K562 (cell line): Measurements from ENCODE around the gene STUM.

ENCODE experiments used
- BRF1 ChIP-seq: IDR thresholded peaks from 3 replicates; pipeline ENCODE4 v1.6.1; 2011; ENCODE audit warnings: borderline replicate concordance, mild to moderate bottlenecking; ENCODE audit not compliant: insufficient read length; ENCODE audit errors: extremely low read depth
- CTCF ChIP-seq, 3 experiments: IDR thresholded peaks in 2 of 3; conservative IDR thresholded peaks in 1 of 3; 2 replicates each; pipeline ENCODE4 v1.5.1; 2011 to 2012; ENCODE audit warnings: low read length in 3 of 3, mild to moderate bottlenecking in 3 of 3, control low read depth in 2 of 3, improper control_type of control experiment in 1 of 3, inconsistent platforms in 1 of 3, low read depth in 1 of 3, mixed read lengths in 1 of 3, moderate library complexity in 1 of 3; ENCODE audit not compliant: insufficient read depth in 2 of 3
- E2F6 ChIP-seq, 2 experiments: IDR thresholded peaks; 2 replicates each; pipeline ENCODE4 v1.6.1; 2011; ENCODE audit warnings: borderline replicate concordance in 1 of 2, control low read depth in 1 of 2, low read depth in 1 of 2, low read length in 1 of 2, mild to moderate bottlenecking in 1 of 2, mixed read lengths in 1 of 2, moderate library complexity in 1 of 2; ENCODE audit not compliant: insufficient read depth in 1 of 2, insufficient read length in 1 of 2, poor library complexity in 1 of 2, severe bottlenecking in 1 of 2; ENCODE audit errors: extremely low read depth in 1 of 2
- EP300 ChIP-seq: IDR thresholded peaks from 2 replicates; pipeline ENCODE4 v1.6.1; 2012; ENCODE audit warnings: low read length, improper control_type of control experiment
- EZH2 ChIP-seq: IDR thresholded peaks from 2 replicates; pipeline ENCODE4 v1.6.1; 2012; ENCODE audit warnings: low read depth, mild to moderate bottlenecking, inconsistent platforms, low read length, borderline replicate concordance
- FOXJ3 ChIP-seq: sonication (generic); formaldehyde crosslinking; IDR thresholded peaks from 2 replicates; pipeline ENCODE4 v1.4.0; 2020; ENCODE audit warnings: mild to moderate bottlenecking, missing genetic modification reagents
- POLR2A ChIP-seq: fragments of 450-650 bp; conservative IDR thresholded peaks from 2 replicates; pipeline ENCODE4 v1.6.1; 2016
- RCOR1 ChIP-seq, 2 experiments: IDR thresholded peaks; 2 replicates each; pipeline ENCODE4 v1.6.1; 2012; ENCODE audit warnings: low read depth in 2 of 2, low read length in 2 of 2, borderline replicate concordance in 1 of 2, improper control_type of control experiment in 1 of 2
- STAT6 ChIP-seq: sonication (generic); formaldehyde crosslinking; IDR thresholded peaks from 2 replicates; pipeline ENCODE4 v1.8.1; 2023; ENCODE audit warnings: mild to moderate bottlenecking, missing genetic modification reagents
- YY1 ChIP-seq, 3 experiments: IDR thresholded peaks; 2 replicates each; pipeline ENCODE4 v1.6.1; 2011; ENCODE audit warnings: low read length in 2 of 3, mild to moderate bottlenecking in 2 of 3, moderate library complexity in 2 of 3, borderline replicate concordance in 1 of 3, control low read depth in 1 of 3, low read depth in 1 of 3; ENCODE audit not compliant: insufficient read depth in 3 of 3, insufficient replicate concordance in 2 of 3, control insufficient read depth in 1 of 3, insufficient read length in 1 of 3; ENCODE audit errors: extremely low read depth in 1 of 3
- ZBTB1 ChIP-seq: sonication (generic); formaldehyde crosslinking; IDR thresholded peaks from 2 replicates; pipeline ENCODE4 v1.8.1; 2023; ENCODE audit warnings: missing genetic modification reagents, low read depth, mild to moderate bottlenecking, borderline replicate concordance

- TF ChIP-seq EZH2 (no peak), EP300 (no peak), CTCF (IDR thresholded peaks at IDR 0.05 in 2 of 3, conservative IDR thresholded peaks at IDR 0.05 in 1 of 3; ENCODE audit: insufficient read depth in 2 of 3, low read depth in 1 of 3, low read length in 3 of 3) (no peak), POLR2A (no peak), RCOR1 (IDR thresholded peaks at IDR 0.05; ENCODE audit: borderline replicate concordance in 1 of 2, low read depth in 2 of 2, low read length in 2 of 2) (no peak), BRF1 (no peak), ZBTB1 (no peak), FOXJ3 (CRISPR knock-in tag) (no peak), YY1 (IDR thresholded peaks at IDR 0.05; ENCODE audit: borderline replicate concordance in 1 of 3, control insufficient read depth in 1 of 3, extremely low read depth in 1 of 3, insufficient read depth in 3 of 3, insufficient read length in 1 of 3, insufficient replicate concordance in 2 of 3, low read depth in 1 of 3, low read length in 2 of 3) (no peak), STAT6 (no peak), E2F6 (IDR thresholded peaks at IDR 0.05; ENCODE audit: borderline replicate concordance in 1 of 2, extremely low read depth in 1 of 2, insufficient read depth in 1 of 2, insufficient read length in 1 of 2, low read depth in 1 of 2, low read length in 1 of 2, poor library complexity in 1 of 2, severe bottlenecking in 1 of 2) (no peak)
These were observed 17.0 kb upstream of the STUM start for GRCh38 chr1:226531360-226532093.
